Left cardiac atrium (tissue), 4 donors: ENCODE data around the gene CUX1. TPM values are rescaled to one million over a fixed set of nuclear protein-coding genes. Genes with fewer than 3 reads are reported as not detected.
"Not testable (repeated sequence)": the region's sequence is repeated elsewhere in the genome, so short reads cannot be mapped to it uniquely, and the experiment has no call there.

Experiments
- ATAC-seq, 2 donors: fragments of 200-7000 bp; cut with Tn5 transposase; one replicate each; pipeline ENCODE4 v1.9.1; 2020; ENCODE audit warnings: mild to moderate bottlenecking in 2 of 2, moderate library complexity in 2 of 2
- DNase-seq: peaks from one replicate; pipeline ENCODE4 v3.0.0-alpha.2; 2020
- intact Hi-C, 2 donors: fragments of 100-400 bp; cut with DNase I; formaldehyde crosslinking; loops; one replicate each; pipeline versions ENCODE4 v1.14.1 to v1.15.1; 2022 to 2023
- total RNA-seq, 2 donors: library from RNA; stranded (reverse); fragmentation: NEBNext Ultra II Directional; extraction: Animal tissue kit (Norgen Biotek cat#: 25700); gene quantifications; one replicate each; pipeline ENCODE4 v1.2.1, GENCODE V29; 2021
- donor health status: DM: no; HTN: yes; CAD: no.
- donor health status: DM: no; HTN: yes; CAD: no; lungs with severe emphysema.
- donor health status: DM: yes; HTN: yes; CAD: no.
- donor health status: Dilated cardiomyopathy.

CUX1 gene
- total RNA-seq, 2 donors from 2014 or later, result 81.6 to 108 TPM

DNA sequence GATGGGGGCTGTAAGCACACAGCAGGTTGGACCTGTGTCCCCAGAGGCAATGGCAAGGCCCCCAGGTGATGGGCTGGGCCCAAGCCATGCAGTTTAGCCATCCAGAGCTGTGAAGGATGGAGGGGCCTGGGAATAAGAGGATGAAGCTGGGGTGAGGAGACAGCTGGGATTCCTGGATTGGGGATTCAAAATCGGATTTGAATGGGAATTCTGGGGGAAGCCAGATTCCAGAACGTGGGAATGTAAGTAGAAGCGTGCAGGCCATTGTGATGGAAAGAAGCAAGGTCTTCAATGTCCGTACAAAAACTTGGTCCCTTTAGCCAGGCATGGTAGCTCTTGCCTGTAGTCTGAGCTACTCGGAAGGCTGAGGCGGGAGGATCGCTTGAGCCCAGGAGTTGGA lies 479.1 kb downstream of the CUX1 start:
- intact Hi-C loops, result no loop called here
- DNase-seq, result no peak
- no peak for ATAC-seq

DNA sequence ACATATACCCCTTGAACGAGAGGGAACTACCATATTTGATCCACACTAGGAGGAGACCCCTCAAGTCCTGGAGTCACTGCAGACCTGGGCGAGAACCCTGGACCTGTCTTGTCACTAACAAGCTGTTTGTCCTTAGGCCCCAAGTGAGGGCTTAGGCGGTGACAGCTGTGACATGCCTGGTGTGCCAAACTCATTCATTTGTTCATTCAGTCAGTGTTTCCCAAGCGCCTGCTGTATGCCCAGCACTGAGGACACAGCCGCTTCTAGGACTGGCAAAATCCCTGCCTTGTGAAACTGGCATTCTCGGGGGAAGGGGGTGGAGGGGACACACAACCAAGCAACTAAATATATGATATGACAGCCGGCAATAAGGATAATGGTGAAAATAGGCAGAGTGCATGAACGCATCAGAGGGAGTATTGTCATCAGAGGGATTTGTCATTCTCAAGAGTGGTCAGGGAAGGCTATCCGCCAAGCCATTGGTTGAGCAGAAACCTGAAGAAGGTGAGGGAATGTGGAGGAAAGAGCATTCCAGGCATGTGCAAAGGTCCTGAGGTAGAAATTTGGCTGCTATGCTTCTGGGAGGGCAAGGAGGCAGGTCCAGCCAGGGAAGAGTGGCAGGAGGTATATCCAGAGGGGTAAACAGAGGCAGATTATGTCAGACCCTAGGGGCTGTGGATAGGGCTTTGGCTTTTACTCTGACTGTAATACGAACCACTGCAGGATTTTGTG lies 480.2 kb downstream of the CUX1 start:
- no peak for DNase-seq
- intact Hi-C loops, result no loop called here
- ATAC-seq, result no peak

GRCh38 chr7:102300643-102301221 lies 483.3 kb downstream of the CUX1 start:
- no peak for ATAC-seq
- no peak for DNase-seq
- intact Hi-C loops, result no loop called here

GRCh38 chr7:102301367-102301766 lies 483.9 kb downstream of the CUX1 start:
- intact Hi-C loops, ATAC-seq, DNase-seq: not testable (repeated sequence)

DNA sequence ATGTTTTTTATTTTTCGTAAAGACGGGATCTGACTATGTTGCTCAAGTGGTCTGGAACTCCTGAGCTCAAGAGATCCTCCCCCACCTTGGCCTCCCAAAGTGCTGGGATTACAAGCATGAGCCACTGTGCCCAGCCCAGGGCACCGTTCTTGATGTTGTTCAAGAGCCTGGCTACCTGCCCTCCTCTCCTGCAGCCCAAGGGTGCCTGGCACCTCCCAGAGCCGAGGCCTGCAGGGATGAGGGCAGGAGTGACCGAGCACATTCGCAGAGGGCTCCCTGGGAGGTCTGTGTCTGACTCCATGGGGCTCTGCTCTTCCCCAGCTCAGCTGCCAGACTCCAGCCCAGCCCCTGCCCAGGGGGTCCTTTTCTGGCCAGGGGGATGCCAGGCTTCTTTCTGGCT lies 484.6 kb downstream of the CUX1 start:
- intact Hi-C loops, result no loop called here
- no peak for DNase-seq

DNA sequence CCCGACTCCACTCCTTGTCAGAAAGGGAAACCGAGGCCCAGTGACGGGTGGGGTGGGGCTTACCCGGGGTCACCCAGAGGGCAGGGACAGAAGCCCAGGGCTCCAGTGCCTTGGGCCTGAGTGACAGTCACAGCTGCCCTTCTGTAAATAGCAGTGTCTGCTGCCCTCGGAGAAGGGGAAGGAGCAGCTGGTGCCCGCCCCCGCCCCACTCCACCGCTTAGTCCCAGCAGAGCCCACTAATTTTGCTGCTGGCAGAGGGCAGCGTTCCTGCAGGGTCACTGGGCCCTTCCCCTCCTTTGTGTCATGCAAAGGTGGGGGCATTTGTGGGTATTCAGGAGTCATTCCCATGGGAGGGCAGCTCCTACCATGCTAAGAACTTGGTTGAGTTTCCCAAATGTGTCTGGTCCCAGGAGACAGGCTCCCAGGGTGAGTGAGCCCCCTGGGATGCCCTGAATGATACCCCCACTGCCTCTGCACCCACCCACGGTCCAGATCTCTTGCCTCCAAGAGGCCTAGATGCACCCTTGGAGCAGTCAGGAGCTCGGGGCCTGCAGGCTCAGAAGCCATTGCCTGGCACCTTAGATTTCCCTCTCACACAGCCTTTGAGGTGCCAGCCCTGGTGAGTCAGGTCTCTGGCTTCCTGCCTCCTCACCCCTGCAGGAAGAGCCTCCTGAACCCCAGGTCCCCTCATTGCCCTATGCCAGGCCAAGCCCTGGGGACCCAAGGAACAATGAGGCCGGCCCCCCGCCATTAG lies 486.4 kb downstream of the CUX1 start:
- intact Hi-C loops, result no loop called here
- DNase-seq (no peak), ATAC-seq (no peak)

More for the DNA sequence above, 484.6 kb downstream of the CUX1 start:
- no peak for ATAC-seq

GRCh38 chr7:102304668-102305067 lies 487.2 kb downstream of the CUX1 start:
- ATAC-seq (peak in 1 of 2 donors; percentile 36), DNase-seq (peak; percentile 46)
- intact Hi-C loops, result no loop called here

GRCh38 chr7:102305414-102306268 lies 488.2 kb downstream of the CUX1 start:
- no peak for ATAC-seq
- intact Hi-C loops, result no loop called here
- DNase-seq, result no peak

DNA sequence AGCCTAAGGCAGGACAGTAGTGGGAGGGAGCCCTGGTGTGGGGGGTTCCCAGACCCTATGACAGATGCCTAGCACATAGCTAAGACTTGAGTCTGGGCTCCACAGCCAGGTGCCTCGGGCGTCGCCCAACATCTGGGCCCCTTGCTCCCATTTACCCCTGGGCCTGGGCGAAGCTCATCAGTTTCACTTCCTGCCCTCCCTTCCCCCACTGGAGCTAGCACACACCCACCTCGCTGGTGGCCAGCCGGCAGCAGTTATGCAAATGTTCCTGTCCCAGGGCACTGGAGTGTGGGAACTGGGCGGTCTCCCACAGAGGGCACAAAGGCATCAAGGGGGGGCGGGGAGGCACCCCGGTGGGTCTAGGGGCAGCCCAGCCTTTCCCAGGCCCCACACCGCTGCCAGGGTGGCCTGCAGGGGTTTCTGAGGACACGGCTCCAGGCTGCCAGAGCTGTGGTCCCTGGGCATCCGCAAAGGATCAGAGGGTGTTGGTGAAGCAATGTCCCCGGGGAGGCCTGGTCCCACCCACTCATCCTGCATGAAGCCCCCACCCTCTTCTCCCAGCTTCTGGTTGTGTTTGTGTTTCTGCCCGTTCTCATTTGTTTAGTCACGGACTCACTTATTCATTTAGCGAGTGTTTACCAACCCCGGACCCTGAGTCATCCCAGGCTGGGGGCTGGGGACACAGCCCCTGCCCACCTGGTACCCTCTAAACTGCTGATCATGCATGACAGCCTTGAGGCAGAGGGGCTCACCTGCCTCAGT lies 489.7 kb downstream of the CUX1 start:
- DNase-seq (peak; percentile 59), ATAC-seq (peak; percentile 45 to 67)
- intact Hi-C loops, result no loop called here

GRCh38 chr7:102310414-102310815 lies 493.0 kb downstream of the CUX1 start:
- DNase-seq (no peak), ATAC-seq (no peak)
- intact Hi-C loops, result no loop called here

- no peak for DNase-seq
- intact Hi-C loops, result no loop called here
- no peak for ATAC-seq
Measured at GRCh38 chr7:102312317-102312716, 494.9 kb downstream of the CUX1 start.

GRCh38 chr7:102313997-102314780 lies 496.8 kb downstream of the CUX1 start:
- ATAC-seq, result no peak
- intact Hi-C loops, result no loop called here

DNA sequence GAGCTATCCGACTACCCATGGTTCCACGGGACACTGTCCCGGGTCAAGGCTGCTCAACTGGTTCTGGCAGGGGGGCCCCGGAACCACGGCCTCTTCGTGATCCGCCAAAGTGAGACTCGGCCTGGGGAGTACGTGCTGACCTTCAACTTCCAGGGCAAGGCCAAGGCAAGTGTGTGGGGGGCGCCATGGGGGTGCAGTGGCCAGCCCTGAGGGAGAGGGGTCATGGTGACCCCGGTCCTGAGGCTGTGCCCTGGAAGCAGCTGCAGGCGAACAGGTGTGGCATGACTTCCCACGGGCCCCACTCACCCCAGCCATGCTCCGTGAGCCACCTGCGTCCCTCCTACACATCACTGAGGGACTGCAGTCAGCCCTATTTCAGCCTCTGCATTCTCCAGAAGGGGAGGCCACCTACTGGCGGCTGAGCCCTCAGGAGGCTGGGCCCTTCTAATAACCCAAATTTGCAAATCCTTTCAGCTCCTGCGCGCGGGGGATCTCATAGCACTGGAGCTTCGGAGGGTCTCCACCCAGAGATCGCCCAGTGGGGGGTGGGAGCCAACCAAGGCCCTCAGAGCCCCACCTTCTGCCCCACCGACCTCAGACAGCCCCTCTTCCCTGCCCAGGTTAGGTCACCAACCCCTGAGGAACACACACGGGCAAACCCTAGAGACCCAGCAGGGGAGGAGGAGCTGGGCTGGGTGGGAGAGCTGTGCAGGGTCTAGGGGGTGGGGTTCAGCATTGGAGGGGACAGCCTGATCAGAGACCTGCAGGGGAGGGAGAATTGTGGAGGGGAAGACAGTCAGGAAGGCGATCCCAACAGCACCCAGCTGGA lies 500.0 kb downstream of the CUX1 start:
- intact Hi-C loops, result no loop called here
- ATAC-seq (no peak), DNase-seq (no peak)

More at GRCh38 chr7:102313997-102314780, 496.8 kb downstream of the CUX1 start:
- DNase-seq, result no peak

DNA sequence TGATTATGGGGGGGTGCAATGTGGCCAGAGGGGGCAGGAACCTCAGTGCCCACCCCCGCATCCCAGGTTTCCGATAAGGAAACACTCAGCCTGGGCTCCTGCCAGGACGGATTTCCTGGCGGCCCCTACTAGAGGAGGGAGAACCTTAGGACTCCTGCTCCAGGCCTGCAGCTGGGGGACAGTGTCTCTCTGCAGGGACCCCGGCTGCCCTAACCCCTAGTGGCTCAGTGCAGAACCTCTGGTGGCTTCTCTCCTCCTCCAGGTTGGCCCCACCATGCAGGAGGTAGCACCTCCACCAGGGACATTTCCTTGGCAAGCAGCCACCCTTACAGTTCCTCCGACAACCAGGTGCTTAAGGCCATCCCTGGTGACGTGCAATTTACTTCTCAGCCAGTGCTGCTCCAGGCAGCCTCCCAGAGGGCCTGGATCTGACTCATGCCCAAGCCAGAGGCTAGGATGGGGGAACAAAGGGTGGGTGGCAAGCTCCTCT lies 501.1 kb downstream of the CUX1 start:
- ATAC-seq, result peak; percentile 19 to 49
- intact Hi-C loops, result no loop called here
- peak; percentile 36 for DNase-seq

- ATAC-seq (no peak), DNase-seq (no peak)
- intact Hi-C loops, result no loop called here
Measured at GRCh38 chr7:102319671-102320070, 502.2 kb downstream of the CUX1 start.

DNA sequence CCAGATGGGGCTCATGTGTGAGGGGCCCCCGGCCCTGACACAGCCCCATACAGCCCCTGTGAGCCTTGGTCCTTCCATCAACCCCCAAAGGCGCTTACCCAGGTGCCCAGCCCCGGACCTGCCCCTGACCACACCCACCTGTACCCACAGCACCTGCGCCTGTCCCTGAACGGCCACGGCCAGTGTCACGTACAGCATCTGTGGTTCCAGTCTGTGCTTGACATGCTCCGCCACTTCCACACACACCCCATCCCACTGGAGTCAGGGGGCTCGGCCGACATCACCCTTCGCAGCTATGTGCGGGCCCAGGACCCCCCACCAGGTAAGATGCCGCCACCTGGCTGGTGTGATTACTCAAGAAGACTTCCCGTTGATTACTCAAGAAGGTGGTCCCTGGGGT lies 502.8 kb downstream of the CUX1 start:
- intact Hi-C loops, result no loop called here
- no peak for DNase-seq
- no peak for ATAC-seq
